Gastrocnemius medialis (tissue), 4 donors: Measurements from ENCODE around the gene CAMSAP1.

Experiments
- POLR2A ChIP-seq, 2 donors: fragments of 450-650 bp; IDR thresholded peaks; one replicate each; pipeline ENCODE4 v1.6.1; 2017; ENCODE audit warnings: antibody characterized with exemption in 2 of 2, mild to moderate bottlenecking in 2 of 2, moderate library complexity in 2 of 2
- TF ChIP-seq, protein P1 (sequence below), 5 experiments: fragments of 450-650 bp in 3 of 5; fragments of 200-600 bp in 2 of 5; sonication (generic) in 2 of 5; IDR thresholded peaks in 4 of 5; conservative IDR thresholded peaks in 1 of 5; 1 replicate in 4 of 5; 2 replicates in 1 of 5; pipeline ENCODE4 v1.5.1; 2016 to 2019; ENCODE audit warnings: antibody characterized with exemption in 5 of 5, mild to moderate bottlenecking in 3 of 5, moderate library complexity in 3 of 5

DNA sequence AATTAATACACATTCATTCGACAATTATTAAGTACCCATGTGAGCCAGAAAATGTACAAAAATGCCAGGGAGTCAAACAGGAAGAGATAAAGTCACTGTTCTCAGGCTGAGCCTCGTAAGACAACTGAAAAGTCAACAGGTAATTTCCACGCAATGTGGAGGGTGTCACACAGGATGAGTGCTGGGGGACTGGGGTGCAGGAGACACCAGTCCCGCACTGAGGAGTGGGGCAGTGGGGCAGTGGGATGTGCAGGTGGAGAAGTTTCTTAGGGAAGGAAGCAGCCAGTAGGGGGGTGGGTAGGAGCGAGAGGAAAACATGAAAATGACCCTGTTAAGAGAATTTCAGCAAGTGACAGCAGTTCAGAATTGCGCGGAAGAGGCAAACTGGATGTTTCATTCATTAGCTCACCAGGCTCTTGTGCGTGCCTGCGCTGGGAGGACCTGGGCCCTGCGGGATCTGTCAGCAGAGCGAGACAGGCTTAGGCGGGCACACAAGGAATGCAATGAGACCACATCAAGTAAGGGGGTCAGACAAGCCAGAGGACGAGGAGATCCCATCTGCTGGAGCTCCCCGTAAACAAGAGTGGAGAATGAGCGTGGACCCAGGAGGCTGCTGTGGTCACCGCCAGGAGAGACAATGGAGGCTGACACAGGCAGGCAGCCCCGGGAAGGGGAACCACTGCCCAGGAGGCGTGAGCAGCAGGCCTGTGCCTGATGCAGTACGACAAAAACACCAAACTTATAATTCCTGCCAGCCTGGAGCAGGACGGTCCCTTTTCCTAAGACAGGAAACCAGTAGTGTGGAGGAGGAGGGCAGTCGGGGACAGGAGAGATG, 21.0 kb downstream of the CAMSAP1 start:
- TF ChIP-seq, protein P1, sequence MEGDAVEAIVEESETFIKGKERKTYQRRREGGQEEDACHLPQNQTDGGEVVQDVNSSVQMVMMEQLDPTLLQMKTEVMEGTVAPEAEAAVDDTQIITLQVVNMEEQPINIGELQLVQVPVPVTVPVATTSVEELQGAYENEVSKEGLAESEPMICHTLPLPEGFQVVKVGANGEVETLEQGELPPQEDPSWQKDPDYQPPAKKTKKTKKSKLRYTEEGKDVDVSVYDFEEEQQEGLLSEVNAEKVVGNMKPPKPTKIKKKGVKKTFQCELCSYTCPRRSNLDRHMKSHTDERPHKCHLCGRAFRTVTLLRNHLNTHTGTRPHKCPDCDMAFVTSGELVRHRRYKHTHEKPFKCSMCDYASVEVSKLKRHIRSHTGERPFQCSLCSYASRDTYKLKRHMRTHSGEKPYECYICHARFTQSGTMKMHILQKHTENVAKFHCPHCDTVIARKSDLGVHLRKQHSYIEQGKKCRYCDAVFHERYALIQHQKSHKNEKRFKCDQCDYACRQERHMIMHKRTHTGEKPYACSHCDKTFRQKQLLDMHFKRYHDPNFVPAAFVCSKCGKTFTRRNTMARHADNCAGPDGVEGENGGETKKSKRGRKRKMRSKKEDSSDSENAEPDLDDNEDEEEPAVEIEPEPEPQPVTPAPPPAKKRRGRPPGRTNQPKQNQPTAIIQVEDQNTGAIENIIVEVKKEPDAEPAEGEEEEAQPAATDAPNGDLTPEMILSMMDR (IDR thresholded peaks at IDR 0.05 in 4 of 5, conservative IDR thresholded peaks at IDR 0.05 in 1 of 5), result no peak
- no peak for TF ChIP-seq POLR2A (IDR thresholded peaks at IDR 0.05)
